Esophagus muscularis mucosa (tissue), 4 donors: Measurements from ENCODE around the gene KPNA2. TPM values are rescaled to one million over a fixed set of nuclear protein-coding genes. Genes with fewer than 3 reads are reported as not detected.
"Not testable (repeated sequence)": the region's sequence is repeated elsewhere in the genome, so short reads cannot be mapped to it uniquely, and the experiment has no call there.

Source experiments
- DNase-seq: peaks from one replicate; pipeline ENCODE4 v3.0.0-alpha.2; 2017; ENCODE audit errors: extremely low spot score
- H3K27ac ChIP-seq, 4 donors: fragments of 200-600 bp; sonication (generic); replicated peaks in 1 of 4; 1 replicate in 3 of 4; 2 replicates in 1 of 4; pipeline ENCODE4 v1.5.1; 2016 to 2019; ENCODE audit warnings: mild to moderate bottlenecking in 1 of 4
- H3K27me3 ChIP-seq, 4 donors: fragments of 200-600 bp; sonication (generic); one replicate each; pipeline versions ENCODE4 v1.5.1 to v1.6.0; 2016 to 2019
- H3K36me3 ChIP-seq, 4 donors: fragments of 200-600 bp; sonication (generic); one replicate each; pipeline ENCODE4 v1.5.1; 2016 to 2019
- H3K4me1 ChIP-seq, 4 donors: fragments of 200-600 bp; sonication (generic); one replicate each; pipeline ENCODE4 v1.5.1; 2016 to 2019
- H3K4me3 ChIP-seq, 4 donors: fragments of 200-600 bp; sonication (generic); 1 replicate in 2 of 4; 2 replicates in 2 of 4; pipeline ENCODE4 v1.5.1; 2016 to 2019; ENCODE audit warnings: mild to moderate bottlenecking in 4 of 4, moderate library complexity in 1 of 4
- H3K9me3 ChIP-seq, 4 donors: fragments of 200-600 bp; sonication (generic); 1 replicate in 3 of 4; 2 replicates in 1 of 4; pipeline ENCODE4 v1.5.1; 2016 to 2019
- EP300 ChIP-seq: sonication (generic); formaldehyde crosslinking; IDR thresholded peaks from one replicate; pipeline ENCODE4 v1.6.1; 2017; ENCODE audit warnings: antibody characterized with exemption
- POLR2A ChIP-seq: fragments of 450-650 bp; IDR thresholded peaks from one replicate; pipeline ENCODE4 v1.6.1; 2017; ENCODE audit warnings: antibody characterized with exemption, moderate library complexity, mild to moderate bottlenecking, low read depth
- POLR2AphosphoS5 ChIP-seq, 2 donors: sonication (generic); formaldehyde crosslinking; IDR thresholded peaks; one replicate each; pipeline ENCODE4 v1.6.1; 2017; ENCODE audit warnings: antibody characterized with exemption in 2 of 2
- WGBS: methylation state at CpG from one replicate; pipeline ENCODE4 v1.1.5; 2018; 5-methylcytosine and 5-hydroxymethylcytosine counted together
- intact Hi-C: fragments of 100-400 bp; cut with DNase I; formaldehyde crosslinking; loops from one replicate; pipeline ENCODE4 v1.15.1; 2023
- total RNA-seq, 4 donors: library from RNA; depleted of rRNA; stranded (reverse); fragments of >200 nt; gene quantifications; one replicate each; pipeline versions ENCODE4 v1.1.0 to v1.2.1, GENCODE V29; 2016
- TF ChIP-seq, protein P1 (sequence below), 3 experiments: fragments of 200-600 bp in 2 of 3; fragments of 450-650 bp in 1 of 3; sonication (generic) in 2 of 3; IDR thresholded peaks; one replicate each; pipeline ENCODE4 v1.5.1; 2017 to 2019; ENCODE audit warnings: antibody characterized with exemption in 3 of 3, mild to moderate bottlenecking in 2 of 3, moderate library complexity in 1 of 3

KPNA2 gene
- total RNA-seq, 4 donors from 2014 or later: 11.2 to 26.3 (median 18.6) TPM

DNA sequence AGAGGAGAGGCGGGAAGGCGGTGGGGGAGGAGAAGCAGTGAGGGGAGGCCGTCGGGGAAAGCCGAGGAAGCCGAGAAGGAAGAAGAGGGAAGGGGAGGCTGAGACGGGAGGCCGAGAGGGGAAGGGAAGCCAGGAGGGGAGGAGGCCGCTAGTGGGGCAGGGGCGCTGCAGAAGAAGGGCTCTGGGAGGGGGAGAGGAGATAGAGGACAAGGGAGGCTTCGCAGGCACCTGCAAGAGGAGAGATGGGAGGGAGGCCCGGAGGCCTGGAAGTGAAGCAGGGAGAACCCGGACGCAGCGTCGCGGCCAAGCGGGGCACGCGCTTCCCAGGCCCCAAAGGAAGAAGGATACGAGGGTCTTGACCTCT lies 41.6 kb upstream of the KPNA2 start:
- Histone ChIP-seq H3K36me3 (no peaks in the 10 kb centered on the region), H3K27ac (peak overlapping the region; percentile 95 to 98 (median 97)), H3K27me3 (no peaks in the 10 kb centered on the region), H3K4me1 (peaks cover 13 to 43% (median 35%) of the 10 kb centered on the region in 4 donors), H3K4me3 (peak overlapping the region; percentile 71 to 80 (median 74)), H3K9me3 (no peaks in the 10 kb centered on the region)
- no peak for DNase-seq
- TF ChIP-seq EP300 (no peak), POLR2A (peak; percentile 24)
- 4% methylated on average over 21 of the region's 21 CpGs for WGBS
- intact Hi-C loops: loop anchor here (1.0 to 10.0 kb wide), 2 partner anchors 26 to 1331 kb away; partner anchors contain the start of gene ABCA5

DNA sequence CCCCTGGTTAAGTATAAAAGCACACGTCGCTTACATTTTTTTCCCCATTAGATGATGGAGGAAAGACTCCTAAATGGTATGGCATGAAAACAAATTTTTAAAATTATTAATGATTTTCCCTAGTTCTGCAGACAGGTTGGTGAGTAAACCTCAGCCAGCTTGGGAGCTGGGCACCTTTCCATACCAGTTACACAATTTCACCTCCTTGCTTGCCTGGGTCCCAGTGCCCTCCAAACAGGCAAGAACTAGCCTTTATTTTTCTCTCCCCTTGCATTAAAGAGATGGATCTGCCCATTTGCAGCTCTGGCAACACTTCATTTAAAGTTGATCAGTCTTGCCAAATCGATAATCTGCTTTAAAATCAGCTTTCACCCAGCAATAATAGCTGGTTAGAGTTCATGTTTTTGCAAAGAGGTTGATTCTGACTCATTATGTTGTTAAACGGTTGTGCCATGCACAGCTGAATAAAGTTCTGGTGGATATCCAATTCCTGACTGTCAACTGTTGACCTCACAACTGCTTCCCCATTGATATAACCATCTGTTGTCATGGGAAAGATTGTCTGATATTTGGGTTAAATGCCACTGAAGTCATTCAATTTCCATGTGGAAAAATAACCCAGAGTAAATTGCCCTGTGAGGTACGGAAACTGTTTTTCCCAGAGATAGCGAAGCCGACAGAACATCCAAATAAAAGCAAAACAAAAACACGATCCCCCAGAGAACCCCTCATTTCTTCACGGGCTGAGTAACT lies 40.5 kb upstream of the KPNA2 start:
- Histone ChIP-seq H3K9me3 (no peaks in the 10 kb centered on the region), H3K27ac (peak overlapping the region; percentile 95 to 98 (median 97)), H3K36me3 (no peaks in the 10 kb centered on the region), H3K4me3 (peak overlapping the region; percentile 68 to 80 (median 72)), H3K4me1 (peaks cover 13 to 43% (median 35%) of the 10 kb centered on the region in 4 donors), H3K27me3 (no peaks in the 10 kb centered on the region)
- TF ChIP-seq, protein P1, sequence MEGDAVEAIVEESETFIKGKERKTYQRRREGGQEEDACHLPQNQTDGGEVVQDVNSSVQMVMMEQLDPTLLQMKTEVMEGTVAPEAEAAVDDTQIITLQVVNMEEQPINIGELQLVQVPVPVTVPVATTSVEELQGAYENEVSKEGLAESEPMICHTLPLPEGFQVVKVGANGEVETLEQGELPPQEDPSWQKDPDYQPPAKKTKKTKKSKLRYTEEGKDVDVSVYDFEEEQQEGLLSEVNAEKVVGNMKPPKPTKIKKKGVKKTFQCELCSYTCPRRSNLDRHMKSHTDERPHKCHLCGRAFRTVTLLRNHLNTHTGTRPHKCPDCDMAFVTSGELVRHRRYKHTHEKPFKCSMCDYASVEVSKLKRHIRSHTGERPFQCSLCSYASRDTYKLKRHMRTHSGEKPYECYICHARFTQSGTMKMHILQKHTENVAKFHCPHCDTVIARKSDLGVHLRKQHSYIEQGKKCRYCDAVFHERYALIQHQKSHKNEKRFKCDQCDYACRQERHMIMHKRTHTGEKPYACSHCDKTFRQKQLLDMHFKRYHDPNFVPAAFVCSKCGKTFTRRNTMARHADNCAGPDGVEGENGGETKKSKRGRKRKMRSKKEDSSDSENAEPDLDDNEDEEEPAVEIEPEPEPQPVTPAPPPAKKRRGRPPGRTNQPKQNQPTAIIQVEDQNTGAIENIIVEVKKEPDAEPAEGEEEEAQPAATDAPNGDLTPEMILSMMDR (IDR thresholded peaks at IDR 0.05): no peak
- no peak for TF ChIP-seq POLR2AphosphoS5 (IDR thresholded peaks at IDR 0.05)
- no peak for TF ChIP-seq EP300
- TF ChIP-seq POLR2A: no peak
- intact Hi-C loops: loop anchor here (5.0 to 10.0 kb wide), 2 partner anchors 33 to 1330 kb away; partner anchors contain the start of gene ABCA5
- 20% methylated on average over 9 of the region's 9 CpGs for WGBS
- no peak for DNase-seq

DNA sequence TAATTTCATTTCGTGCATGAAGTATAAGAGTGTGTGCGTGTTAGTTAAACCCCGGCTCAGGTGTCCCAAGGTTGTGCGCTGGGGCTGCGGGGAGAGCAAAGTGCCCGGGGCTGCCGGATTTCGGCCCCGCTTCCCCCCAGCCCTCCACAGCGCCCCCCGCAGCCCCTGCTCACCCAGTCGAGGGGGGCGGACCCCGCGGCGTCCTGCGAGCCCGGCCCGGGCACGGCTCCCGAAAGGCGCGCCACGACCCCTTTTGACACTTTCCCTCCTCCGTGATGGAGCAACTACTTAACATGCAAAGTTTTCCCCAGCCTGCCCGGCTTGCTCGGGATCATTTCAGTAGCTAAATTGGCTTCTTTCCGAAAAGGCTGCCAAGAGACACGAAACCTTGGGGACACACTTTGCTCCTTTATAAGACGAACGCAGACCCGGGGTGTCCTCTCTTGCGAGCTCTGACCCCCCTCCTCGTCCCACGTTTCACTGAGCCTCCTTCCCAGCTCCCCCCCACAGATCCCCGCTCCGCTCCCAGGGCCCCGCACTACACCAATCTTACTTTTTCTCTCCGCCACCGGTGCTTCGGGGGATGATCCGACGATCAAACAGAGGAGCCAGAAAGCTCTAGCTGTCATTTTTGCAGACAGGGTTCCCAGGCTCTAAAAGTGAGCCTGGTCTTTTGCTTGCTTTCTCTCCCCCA lies 39.8 kb upstream of the KPNA2 start:
- intact Hi-C loops: loop anchor here (5.0 to 10.0 kb wide), 2 partner anchors 33 to 1329 kb away; partner anchors contain the start of gene ABCA5
- DNase-seq: no peak
- H3K4me1 ChIP-seq: peaks cover 13 to 43% (median 35%) of the 10 kb centered on the region in 4 donors
- no peaks in the 10 kb centered on the region for H3K9me3 ChIP-seq
- WGBS: 1% methylated on average over 30 of the region's 43 CpGs
- TF ChIP-seq EP300: no peak
- TF ChIP-seq POLR2A: no peak
- TF ChIP-seq, protein P1 (IDR thresholded peaks at IDR 0.05): no peak
- no peak for TF ChIP-seq POLR2AphosphoS5 (IDR thresholded peaks at IDR 0.05)
- H3K4me3 ChIP-seq: peak overlapping the region; percentile 65 to 72 (median 70)
- no peaks in the 10 kb centered on the region for H3K27me3 ChIP-seq
- peak overlapping the region; percentile 60 to 96 (median 70) for H3K27ac ChIP-seq
- H3K36me3 ChIP-seq: no peaks in the 10 kb centered on the region

DNA sequence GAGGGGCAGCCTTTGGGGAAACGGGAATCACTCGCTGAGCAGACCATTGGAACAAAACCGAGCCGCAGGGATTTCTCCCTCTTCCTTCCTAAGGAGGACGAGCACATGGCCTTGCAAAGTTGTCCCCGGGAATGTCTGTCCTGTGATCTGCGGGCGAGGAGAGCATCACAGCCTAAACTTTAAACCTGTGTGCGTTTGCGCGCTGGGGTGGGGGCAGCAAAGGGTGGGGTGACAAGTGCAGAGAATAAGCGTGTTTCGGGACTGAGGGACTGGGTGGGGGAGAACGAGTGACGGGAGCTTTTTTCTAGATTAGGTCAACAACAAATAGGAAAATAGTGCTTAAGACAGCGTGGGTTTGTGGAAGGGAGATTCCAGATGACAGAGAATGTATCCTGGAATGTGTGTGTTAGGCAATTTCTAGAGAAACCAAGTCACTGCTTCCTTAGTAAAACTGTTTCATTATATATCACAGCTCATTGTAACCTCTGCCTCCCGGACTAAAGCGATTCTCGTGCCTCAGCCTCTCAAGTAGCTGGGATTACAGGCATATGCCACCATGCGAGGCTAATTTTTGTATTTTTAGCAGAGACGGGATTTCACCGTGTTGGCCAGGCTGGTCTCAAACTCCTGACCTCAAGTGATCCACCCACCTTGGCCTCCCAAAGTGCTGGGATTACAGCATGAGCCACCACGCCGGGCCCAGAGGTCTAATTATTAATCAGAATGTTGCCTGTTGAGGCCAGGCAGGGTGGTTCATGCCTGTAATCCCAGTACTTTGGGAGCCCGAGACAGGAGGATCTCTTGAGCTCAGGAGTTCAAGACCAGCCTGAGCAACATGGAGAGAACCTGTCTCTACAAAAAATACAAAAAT lies 39.0 kb upstream of the KPNA2 start, which contains the start of gene C17orf58:
C17orf58 (minus strand) TSS at position 169 of the 871 bp plus-strand sequence. CDS start 271 bp downstream, outside the sequence.
- Histone ChIP-seq H3K4me1 (peaks cover 13 to 43% (median 35%) of the 10 kb centered on the region in 4 donors), H3K27ac (peak within 1 kb of the TSS; percentile 60 to 96 (median 70)), H3K4me3 (peak within 1 kb of the TSS; percentile 65 to 72 (median 70))
- DNase-seq, H3K27me3 ChIP-seq, H3K36me3 ChIP-seq, H3K9me3 ChIP-seq: not testable (repeated sequence)
- WGBS: 28% methylated on average over 18 of the region's 25 CpGs
- intact Hi-C loops: loop anchor here (5.0 to 10.0 kb wide), 2 partner anchors 34 to 1328 kb away; partner anchors contain the start of gene ABCA5

DNA sequence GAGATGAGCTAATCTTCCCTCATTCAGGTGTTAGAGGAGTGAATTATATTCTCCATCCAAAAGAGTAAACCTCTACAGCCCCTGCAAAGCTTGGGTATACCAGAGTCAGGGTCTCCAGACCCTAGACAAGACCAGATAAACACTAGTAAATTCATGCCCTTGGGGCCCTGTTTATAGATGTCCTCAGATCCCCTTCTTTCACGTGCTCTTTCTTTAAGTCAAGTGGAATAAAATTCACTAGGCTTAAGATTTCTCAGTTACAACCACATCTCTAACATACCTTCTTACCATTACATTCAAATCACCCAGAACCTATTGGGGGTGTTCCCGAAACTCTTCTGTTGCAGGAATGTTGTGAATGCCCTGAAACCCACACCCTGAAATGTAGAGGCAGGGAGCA lies 37.1 kb upstream of the KPNA2 start:
- intact Hi-C loops: loop anchor here (5.0 to 10.0 kb wide), 2 partner anchors 36 to 1326 kb away; partner anchors contain the start of gene ABCA5
- no peak for DNase-seq
- peaks cover 9 to 31% (median 26%) of the 10 kb centered on the region in 4 donors for H3K4me1 ChIP-seq
- TF ChIP-seq, protein P1 (IDR thresholded peaks at IDR 0.05): no peak
- TF ChIP-seq POLR2A (no peak), POLR2AphosphoS5 (IDR thresholded peaks at IDR 0.05) (no peak), EP300 (no peak)
- 97% methylated on average over 2 of the region's 2 CpGs for WGBS
- no peaks in the 10 kb centered on the region for H3K36me3 ChIP-seq
- no peak overlapping the region for H3K27ac ChIP-seq
- no peak overlapping the region for H3K4me3 ChIP-seq
- H3K9me3 ChIP-seq: no peaks in the 10 kb centered on the region
- H3K27me3 ChIP-seq: no peaks in the 10 kb centered on the region
